ENCODE measurements around the gene TAB3.

- no peak for TF ChIP-seq GATA2 (IDR thresholded peaks at IDR 0.05; ENCODE audit: low read depth, low read length)
- TF ChIP-seq GATA3 (IDR thresholded peaks at IDR 0.05; ENCODE audit: low read depth, low read length), result no peak
These were observed 418 bp downstream of the TAB3 start for GRCh38 chrX:30888526-30889146.
